A549 (cell line): ENCODE results near the gene TRMU.

Source experiments
- CBX2 ChIP-seq: fragments of 200-600 bp; sonication (generic); IDR thresholded peaks from 2 replicates; pipeline ENCODE4 v1.6.1; 2016; ENCODE audit warnings: low read depth, mild to moderate bottlenecking, borderline replicate concordance
- CEBPB ChIP-seq, 2 experiments: fragments of >200 bp in 1 of 2; sonication (Bioruptor Twin) in 1 of 2; formaldehyde crosslinking in 1 of 2; IDR thresholded peaks; 2 replicates each; pipeline ENCODE4 v1.6.1; 2012 to 2016
- CTCF ChIP-seq: fragments of >200 bp; sonication (Bioruptor Twin); formaldehyde crosslinking; IDR thresholded peaks from 3 replicates; pipeline ENCODE4 v1.5.1; 2016
- E2F6 ChIP-seq: IDR thresholded peaks from 2 replicates; pipeline ENCODE4 v1.6.1; 2012; ENCODE audit warnings: low read depth, borderline replicate concordance
- EP300 ChIP-seq, 2 experiments: fragments of >200 bp; sonication (Bioruptor Twin); formaldehyde crosslinking; IDR thresholded peaks; 2 replicates in 1 of 2; 3 replicates in 1 of 2; pipeline ENCODE4 v1.6.1; 2016 to 2017
- ESRRA ChIP-seq: fragments of 150-350 bp; IDR thresholded peaks from 2 replicates; pipeline ENCODE4 v1.6.1; 2014; ENCODE audit warnings: mild to moderate bottlenecking, low read length, borderline replicate concordance
- JUN ChIP-seq, 2 experiments: fragments of >200 bp; sonication (Bioruptor Twin); formaldehyde crosslinking; IDR thresholded peaks; 2 replicates in 1 of 2; 3 replicates in 1 of 2; pipeline ENCODE4 v1.6.1; 2016 to 2017
- KDM5A ChIP-seq: fragments of 200-600 bp; sonication (generic); IDR thresholded peaks from 2 replicates; pipeline ENCODE4 v1.6.1; 2016; ENCODE audit warnings: antibody characterized with exemption, mild to moderate bottlenecking
- MAFK ChIP-seq: fragments of 450-650 bp; IDR thresholded peaks from 2 replicates; pipeline ENCODE4 v1.6.1; 2014; ENCODE audit not compliant: partially characterized antibody
- MAX ChIP-seq: IDR thresholded peaks from 2 replicates; pipeline ENCODE4 v1.6.1; 2012
- MAZ ChIP-seq: fragments of 150-350 bp; IDR thresholded peaks from 2 replicates; pipeline ENCODE4 v1.6.1; 2014; ENCODE audit warnings: antibody characterized with exemption, low read depth, low read length, borderline replicate concordance
- POLR2A ChIP-seq: IDR thresholded peaks from 2 replicates; pipeline ENCODE4 v1.6.1; 2012; ENCODE audit warnings: mild to moderate bottlenecking, low read length
- SMC3 ChIP-seq: fragments of >200 bp; sonication (Bioruptor Twin); formaldehyde crosslinking; IDR thresholded peaks from 3 replicates; pipeline ENCODE4 v1.6.1; 2018; ENCODE audit warnings: inconsistent platforms
- ZC3H11A ChIP-seq: fragments of 450-650 bp; IDR thresholded peaks from 2 replicates; pipeline ENCODE4 v1.6.1; 2014; ENCODE audit warnings: antibody characterized with exemption, mild to moderate bottlenecking

GRCh38 chr22:46299101-46299500 lies 36.4 kb upstream of the TRMU start:
- TF ChIP-seq MAFK (no peak), POLR2A (no peak), KDM5A (no peak), CTCF (no peak), E2F6 (no peak), CBX2 (no peak), SMC3 (no peak), EP300 (IDR thresholded peaks at IDR 0.05) (no peak), MAX (no peak), CEBPB (IDR thresholded peaks at IDR 0.05) (no peak), JUN (IDR thresholded peaks at IDR 0.05) (no peak), ESRRA (no peak), MAZ (no peak), ZC3H11A (no peak)
